Stimulated activated CD4-positive, alpha-beta T cell treated with anti-CD3 and anti-CD28 coated beads, TNF-alpha, amount 100 ng/mL, for 48 hours (primary cell): Measurements from ENCODE around the gene ASCL1.

ENCODE experiments used
- DNase-seq, 3 donors: peaks; one replicate each; pipeline ENCODE4 v3.0.0-alpha.2; 2020; ENCODE audit warnings: low read depth in 3 of 3

ASCL1 gene

DNA sequence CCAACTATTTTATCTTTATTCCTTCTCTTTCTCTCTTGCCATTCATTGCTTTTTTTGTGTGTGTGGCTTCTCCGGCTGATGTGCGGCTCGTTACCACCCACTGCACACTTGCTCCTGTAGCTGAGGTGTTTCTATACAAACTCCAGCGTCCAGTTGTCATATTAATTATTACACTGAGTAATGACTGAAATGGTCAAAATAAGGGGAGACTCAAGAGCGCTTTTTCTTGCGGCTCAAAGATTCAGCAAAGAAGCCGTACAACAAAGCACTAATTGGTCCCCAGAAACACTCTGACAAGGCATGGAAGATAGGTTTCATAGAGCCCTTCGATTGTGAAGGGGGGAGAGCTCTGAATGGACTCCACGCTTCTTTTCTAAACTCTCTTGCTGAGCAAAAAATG is 5.6 kb upstream of the ASCL1 start:
- DNase-seq = no peak

DNA sequence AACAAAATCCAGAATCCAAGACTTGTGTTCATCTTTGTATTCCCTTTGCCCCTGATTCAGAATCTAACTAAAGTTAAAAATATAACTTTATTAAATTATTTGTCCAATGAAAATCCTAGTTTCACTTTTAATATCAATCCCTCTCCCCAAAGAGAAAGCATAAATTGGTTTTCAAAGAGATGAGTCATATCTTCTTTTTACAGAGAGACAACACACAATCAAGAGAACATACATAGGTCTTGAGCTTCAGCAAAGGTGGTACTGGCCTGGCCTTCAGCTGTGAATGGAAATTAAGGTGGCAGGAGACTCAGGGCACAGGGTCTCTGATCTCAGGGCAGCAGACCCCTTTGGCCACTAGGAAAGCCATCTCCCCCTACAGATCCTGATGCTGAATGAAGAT is 4.3 kb upstream of the ASCL1 start:
- no peak for DNase-seq

DNA sequence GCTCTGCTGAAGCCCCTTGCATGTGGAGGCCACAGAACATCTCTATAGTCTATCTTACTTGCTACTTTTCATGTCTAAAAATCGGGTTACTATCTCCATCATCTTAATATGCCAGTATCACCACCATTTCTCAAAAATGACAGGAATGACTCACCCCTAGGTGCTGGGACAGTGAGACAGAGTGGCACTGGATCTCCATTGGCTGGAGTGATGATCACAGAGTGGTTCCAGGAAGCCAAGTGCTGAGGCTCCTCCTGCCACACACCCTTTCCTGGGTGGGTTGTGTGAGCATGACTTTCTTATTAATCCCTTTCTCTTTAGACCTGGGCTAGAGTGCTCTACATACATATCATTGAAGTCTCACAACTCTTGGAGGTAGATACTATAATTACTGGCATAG is 3.3 kb upstream of the ASCL1 start:
- DNase-seq = no peak

DNA sequence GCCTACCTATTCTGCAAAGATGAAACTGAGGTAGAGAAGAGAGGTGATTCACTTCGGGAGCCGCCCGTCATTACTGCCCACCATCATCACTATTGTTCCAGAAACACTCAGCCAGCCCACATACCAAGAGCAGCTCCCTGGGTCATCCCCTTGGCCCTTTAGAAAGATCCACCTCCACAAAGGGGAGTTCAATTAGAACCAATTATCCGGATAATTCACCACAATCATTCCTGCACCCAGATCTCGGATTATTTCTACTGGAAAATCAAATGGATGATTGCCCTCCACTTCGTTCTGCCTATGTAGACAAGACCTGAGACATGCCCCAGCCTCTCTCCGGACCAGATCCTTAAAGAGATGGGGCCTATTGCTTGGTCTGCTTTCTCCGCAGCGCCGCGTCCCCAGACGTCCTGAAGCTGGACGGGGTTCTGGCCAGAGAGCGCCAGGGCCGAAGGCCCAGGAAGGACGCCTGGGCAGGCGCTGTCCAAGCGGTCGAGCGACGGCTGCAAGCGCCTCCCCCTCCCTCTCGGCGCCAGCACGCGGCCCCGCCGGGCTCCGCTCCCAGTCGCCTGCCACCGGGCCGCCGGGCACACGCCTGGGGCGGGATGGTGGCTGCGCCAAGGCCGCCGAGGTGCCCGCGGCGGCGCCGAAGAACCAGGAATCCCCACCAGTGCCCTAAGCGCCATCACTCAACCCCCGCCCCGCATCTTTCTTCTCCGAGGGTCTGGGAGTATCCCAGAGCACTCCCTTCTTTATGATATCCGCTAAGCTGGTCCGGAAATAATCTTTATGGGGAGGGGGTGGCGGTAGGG is 1.3 kb upstream of the ASCL1 start:
- DNase-seq = no peak

DNA sequence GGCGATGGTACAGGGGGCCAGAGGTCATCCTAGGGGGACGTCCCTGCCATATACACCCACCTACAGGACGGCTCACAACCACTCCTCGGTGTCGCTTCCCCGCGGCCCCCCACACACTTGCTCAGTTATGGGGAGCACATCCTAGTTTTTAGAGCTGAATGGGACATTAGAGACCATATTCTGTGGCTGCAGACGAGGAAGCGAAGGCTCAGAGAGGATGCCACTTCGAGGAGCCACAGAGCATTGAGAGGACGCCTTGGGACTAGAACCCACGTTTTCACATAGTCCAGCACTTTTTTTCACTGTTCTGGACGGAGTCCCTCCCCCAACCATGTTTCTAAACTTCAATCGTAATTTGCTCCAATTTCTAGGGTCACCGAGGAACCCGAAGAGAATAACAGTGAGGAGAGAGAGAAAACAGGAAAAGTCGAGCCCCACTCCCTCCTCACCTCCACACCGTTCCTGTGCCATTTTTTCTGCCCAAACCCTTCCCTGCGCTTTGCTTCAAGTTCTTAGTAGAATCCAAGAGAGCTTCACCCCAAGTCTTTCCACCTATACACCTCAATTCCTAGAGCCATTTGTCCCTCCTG is 641 bp upstream of the ASCL1 start:
- DNase-seq = no peak

DNA sequence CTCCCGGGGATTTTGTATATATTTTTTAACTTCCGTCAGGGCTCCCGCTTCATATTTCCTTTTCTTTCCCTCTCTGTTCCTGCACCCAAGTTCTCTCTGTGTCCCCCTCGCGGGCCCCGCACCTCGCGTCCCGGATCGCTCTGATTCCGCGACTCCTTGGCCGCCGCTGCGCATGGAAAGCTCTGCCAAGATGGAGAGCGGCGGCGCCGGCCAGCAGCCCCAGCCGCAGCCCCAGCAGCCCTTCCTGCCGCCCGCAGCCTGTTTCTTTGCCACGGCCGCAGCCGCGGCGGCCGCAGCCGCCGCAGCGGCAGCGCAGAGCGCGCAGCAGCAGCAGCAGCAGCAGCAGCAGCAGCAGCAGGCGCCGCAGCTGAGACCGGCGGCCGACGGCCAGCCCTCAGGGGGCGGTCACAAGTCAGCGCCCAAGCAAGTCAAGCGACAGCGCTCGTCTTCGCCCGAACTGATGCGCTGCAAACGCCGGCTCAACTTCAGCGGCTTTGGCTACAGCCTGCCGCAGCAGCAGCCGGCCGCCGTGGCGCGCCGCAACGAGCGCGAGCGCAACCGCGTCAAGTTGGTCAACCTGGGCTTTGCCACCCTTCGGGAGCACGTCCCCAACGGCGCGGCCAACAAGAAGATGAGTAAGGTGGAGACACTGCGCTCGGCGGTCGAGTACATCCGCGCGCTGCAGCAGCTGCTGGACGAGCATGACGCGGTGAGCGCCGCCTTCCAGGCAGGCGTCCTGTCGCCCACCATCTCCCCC is 777 bp downstream of the ASCL1 start:
- DNase-seq = no peak

DNA sequence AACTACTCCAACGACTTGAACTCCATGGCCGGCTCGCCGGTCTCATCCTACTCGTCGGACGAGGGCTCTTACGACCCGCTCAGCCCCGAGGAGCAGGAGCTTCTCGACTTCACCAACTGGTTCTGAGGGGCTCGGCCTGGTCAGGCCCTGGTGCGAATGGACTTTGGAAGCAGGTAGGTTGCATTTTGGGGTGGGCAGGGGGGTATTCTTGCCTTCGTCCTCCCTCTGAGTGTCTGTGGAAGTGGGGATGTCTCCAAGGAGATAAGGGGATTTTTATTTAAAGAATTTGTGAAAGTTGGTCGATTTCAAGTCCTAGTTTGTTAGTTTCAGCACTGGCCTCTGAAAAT is 1.3 kb downstream of the ASCL1 start:
- DNase-seq = no peak

DNA sequence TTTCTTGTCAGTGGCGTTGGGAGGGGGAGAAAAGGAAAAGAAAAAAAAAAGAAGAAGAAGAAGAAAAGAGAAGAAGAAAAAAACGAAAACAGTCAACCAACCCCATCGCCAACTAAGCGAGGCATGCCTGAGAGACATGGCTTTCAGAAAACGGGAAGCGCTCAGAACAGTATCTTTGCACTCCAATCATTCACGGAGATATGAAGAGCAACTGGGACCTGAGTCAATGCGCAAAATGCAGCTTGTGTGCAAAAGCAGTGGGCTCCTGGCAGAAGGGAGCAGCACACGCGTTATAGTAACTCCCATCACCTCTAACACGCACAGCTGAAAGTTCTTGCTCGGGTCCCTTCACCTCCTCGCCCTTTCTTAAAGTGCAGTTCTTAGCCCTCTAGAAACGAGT is 1.9 kb downstream of the ASCL1 start:
- no peak for DNase-seq

DNA sequence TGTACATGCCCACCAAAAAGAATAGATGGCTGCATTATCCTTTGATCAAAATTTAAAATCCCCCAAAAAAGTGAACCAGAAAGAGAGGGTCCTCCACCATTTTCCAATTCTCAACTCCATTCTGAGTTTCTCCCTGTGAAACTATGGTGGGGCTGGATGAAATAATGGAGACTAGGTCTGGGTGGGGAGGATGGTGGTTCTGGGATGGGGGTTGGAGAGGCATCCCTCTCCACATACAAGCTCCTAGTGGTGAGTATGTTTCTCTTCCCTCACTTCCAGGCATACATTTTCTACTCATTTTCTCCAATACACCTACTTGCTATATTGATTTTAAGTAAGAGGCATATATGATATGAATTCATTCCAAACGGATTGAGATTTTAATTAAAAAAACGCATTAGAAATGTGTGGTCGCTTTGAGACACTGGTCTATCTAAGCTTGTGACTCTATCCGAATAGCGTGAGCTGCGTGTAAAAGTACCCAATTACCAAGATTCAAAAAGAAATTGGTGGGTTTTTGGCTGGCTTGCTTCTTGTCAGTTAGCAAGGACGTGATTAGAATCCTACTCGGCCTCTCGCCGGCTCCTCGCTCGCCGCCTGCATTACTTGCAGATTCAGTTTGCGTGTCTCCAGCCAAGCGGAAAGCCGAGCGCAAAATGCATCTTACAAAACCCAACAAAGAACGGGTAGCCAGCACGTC is 3.4 kb downstream of the ASCL1 start:
- DNase-seq = no peak

DNA sequence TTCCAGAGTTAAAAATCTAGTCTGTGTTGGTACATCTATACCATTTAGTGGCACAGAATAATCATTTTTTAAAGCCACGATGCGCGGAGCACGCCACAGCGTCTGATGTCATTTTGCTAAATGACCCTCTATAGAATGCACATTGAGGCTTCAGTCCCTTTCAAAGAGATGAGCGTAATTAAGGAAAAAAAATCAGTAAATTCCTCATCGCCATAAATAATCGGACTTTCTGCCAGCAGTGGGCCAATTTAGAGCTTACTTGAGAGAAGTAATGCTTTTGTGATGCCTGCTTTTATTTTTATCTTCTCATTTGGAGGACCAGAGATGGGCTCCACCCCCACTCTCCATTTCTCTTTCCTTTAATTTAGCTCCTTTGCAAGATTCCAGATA is 4.0 kb downstream of the ASCL1 start:
- DNase-seq = no peak

DNA sequence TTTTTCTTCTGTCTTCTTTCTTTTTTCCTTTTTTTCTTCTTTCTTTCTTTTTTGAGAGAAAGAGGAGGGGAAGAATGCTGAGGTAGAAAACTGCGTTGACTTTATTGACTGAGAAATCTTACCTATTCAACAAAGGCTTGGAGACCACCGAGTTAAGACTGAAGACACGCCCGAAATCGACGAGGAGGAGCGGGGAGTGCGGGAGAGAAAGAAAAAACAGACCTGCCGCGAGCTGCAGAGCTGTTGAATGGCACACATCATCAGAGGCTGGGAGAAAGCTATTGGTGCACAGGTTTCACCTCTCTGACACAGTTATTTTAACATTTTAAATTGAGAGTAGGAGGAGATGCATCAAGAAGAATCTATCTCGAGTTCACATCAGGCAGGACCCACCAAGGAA is 5.1 kb downstream of the ASCL1 start:
- no peak for DNase-seq

DNA sequence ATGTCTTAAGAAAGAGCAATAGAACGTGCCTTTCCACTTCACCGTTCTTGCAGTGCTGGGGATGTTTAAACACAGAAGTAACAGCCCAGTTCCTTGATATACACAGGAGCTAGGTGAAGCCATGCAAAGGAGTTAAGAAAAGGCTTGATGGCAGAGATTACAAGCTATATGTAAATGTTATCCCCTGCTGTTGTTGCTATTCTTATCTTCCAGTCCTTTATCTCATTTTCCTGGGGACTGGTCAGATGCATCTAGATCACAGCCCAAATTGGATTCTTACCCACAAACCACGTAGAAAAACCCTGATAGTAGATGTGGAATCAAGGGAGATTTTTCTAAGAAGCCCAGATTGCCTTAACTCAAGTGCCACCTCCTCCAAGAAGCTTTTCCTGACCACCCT is 5.5 kb downstream of the ASCL1 start:
- DNase-seq = no peak

DNA sequence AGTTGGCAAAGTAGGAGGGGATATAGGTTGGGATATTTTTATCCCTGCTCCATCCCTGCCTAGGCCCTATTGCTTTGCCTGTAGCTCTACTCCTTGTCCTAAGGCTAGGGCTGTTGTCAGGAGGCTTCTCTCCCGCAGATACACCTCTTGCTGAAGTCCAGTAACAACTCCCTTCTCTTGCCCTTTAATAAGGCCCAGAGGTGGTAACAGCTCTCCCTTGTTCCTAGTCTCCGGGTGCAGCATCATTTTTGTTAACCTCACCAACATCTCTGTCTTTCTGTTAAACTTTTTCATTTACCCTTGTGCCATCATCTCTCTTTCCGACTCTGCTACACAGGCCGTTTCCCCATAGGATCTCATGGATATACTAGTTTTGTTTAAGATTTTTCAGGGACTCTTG is 6.3 kb downstream of the ASCL1 start:
- DNase-seq = no peak

DNA sequence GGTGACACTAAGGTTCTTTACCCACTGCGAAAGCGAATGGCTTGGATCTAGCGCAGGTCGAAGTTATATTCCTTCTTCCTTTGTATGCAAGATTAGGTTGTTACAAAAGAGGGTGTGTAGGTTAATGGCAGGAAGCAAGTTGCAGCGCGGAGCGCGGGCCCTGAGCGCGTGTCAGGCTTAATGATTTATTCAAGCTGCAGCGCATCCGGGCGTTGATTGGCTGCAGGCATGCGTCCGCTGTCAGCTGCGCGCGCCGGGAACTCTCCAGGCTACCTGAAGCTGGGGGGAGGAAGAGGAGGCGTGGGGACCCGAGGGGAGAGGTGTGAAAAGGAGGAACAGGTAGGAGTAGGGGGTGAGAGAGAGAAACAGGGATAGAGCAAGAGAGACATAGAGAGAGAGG is 7.4 kb downstream of the ASCL1 start:
- DNase-seq = no peak

DNA sequence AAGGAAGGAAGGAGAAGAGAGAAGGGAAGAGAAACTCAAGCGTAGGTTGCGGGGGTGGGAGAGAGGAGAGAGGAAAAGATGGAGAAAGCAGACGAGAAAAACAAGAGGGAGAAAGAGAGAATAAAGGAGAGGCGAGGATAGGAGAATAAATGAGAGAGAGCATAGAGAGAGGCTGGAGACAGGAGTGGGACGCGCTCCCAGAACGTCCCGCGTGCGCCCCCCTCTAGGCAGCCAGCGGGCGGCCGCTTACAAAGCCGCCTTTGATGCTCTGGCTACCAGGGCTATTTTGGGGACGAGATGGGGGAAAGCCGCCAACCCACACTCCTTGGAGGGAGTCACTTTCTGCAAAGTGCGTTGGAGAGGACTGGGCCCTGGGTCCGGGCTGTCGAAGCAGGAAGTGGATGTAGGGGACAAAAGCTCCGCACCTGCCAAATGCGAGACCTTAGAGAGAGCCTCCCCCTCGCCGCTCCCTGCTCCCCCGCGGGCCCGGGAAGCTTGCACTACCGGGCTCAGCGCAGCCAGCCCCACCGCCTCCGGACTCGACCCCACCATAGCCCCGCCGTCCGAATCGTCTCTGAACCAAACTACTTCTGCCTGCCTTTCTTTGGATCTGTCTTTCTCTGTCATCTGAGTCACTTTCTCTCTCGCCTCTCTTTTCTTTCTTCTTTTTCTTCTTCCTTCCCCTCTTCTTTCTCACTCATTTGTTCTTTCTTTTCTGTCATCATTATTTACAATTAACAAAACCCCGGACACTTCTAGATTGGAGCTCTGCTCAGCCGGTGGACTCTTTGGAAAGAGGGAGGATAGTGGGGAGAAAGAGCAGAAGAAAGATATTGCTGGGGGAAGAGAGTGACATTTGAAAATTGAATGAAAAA is 8.0 kb downstream of the ASCL1 start:
- DNase-seq = no peak

DNA sequence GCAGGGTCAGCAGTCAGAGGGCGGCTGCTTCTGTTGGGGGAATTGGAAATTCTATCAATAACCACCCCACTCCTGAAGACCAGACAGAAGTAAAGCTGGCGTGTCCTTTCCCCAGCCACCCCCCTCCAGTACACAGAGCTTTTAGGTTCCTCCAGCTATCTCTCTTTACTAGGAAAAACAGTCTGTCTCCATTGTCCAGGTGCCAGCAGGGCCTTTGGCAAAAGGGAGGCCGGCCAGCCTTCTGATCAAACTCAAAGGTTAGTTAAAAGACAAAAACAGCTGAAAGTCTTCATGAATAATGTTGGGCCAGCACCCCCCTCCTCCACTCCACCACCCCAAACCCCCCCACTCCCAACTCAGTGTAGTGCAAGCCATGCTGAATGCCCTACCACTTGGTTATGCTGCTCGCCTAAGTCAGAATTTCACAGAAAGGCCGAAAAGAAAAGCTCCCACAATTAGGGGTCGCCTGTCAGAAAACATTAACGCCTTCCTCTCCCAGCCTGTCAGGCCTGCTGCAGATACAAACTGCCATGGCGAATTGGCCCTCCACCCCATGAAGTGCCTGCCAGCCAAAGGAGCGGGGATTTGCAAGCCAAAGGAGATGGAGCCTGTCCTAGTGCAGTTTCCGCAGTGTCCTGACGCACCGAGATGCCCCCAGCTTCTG is 8.9 kb downstream of the ASCL1 start:
- DNase-seq = no peak

DNA sequence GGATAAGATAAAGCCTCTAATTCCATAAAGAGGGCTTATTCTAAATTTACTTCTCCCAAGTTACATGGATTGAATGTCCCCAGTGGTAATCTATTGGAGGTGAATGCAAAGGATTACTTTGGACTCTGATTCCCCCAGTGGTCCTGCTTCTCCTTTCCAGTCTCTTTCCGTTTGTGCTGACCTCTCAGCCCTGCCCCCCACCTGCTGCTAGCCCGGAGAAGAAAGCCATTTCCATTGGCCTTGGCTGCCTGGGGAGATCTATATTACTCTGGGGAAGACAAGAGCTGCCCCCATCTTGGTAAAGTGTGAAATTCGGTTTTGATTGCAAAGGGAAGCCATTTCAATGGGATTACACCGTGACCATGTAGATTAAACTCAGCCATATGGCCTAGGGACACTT is 13.3 kb downstream of the ASCL1 start:
- no peak for DNase-seq

DNA sequence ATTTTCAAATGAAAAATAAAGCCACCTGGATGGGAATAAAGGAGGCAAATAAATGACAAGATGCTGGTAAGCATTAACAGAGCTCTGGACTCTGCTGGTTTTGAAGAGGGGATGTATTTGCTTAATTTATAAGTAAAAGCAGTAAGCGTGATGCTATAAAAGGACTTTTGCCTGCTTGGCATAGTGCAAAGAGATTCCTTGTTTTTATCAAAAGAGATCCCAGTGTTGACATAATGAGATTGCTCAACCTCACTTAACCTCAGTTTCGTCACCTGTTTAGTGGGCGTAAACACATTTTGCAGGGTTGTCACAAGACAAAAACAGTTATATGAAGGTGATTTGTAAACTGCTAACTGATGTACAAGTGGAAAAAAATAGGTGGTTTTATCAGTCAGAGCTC is 13.8 kb downstream of the ASCL1 start:
- DNase-seq = no peak

DNA sequence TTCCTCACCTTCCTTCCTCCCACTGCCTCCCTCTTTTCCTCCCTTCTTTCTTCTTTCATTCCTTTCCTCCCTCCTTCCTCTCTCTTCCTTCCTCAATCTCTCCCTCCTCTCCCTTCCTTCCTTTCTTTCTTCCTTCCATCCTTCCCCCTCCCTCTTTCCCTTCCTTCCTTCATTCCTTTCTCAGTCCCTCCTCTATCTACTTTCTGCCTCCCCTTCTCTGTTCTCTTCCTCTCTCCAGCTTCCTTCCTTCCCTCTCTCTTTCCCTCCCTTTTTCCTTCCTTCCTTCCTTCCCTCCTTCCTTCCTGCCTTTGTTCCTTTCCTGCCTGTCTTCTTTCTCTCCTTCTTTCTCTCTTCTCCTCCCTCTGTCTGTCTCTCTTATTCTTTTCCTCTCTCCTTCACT is 16.1 kb downstream of the ASCL1 start:
- DNase-seq = no peak

DNA sequence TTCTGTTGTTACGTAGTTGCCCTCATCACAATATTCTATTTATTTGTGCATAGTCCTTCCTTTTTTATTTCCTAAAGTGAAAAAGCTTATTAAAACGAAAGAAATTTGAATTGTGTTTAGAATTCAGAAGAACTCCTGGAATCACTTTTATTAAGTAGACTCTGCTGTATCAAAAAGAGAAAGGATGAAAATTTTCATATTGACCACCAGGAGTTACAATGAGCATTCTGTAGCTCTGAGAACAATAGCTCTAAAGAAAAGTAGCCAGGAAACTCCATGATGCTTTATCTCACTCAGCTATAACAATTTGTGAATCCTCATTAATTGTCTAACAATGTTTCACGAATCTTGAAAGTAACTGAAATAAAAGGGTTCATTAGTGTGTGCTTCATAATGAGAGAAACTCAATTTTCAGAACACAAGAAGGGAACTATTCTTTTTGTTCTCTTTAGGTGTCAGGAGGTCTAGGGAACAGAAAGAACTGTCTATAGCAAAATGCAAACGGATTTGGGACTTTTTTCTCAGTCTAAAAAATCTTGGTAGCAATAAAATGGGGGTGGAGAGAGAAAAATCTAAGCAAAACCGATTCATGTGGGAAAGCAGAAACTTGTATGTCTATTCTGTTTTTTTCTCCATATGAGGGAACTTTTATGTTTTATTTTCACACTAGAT is 19.3 kb downstream of the ASCL1 start:
- DNase-seq = no peak
